HPDE6-E6E7 (cell line): ENCODE data around the gene CALCOCO1.
"Not testable (repeated sequence)": the region's sequence is repeated elsewhere in the genome, so short reads cannot be mapped to it uniquely, and the experiment has no call there.

ENCODE experiments used
- DNase-seq: peaks from one replicate; pipeline ENCODE4 v3.0.0; 2011; ENCODE audit warnings: missing footprints; ENCODE audit errors: extremely low spot score

CALCOCO1 gene, protein sequence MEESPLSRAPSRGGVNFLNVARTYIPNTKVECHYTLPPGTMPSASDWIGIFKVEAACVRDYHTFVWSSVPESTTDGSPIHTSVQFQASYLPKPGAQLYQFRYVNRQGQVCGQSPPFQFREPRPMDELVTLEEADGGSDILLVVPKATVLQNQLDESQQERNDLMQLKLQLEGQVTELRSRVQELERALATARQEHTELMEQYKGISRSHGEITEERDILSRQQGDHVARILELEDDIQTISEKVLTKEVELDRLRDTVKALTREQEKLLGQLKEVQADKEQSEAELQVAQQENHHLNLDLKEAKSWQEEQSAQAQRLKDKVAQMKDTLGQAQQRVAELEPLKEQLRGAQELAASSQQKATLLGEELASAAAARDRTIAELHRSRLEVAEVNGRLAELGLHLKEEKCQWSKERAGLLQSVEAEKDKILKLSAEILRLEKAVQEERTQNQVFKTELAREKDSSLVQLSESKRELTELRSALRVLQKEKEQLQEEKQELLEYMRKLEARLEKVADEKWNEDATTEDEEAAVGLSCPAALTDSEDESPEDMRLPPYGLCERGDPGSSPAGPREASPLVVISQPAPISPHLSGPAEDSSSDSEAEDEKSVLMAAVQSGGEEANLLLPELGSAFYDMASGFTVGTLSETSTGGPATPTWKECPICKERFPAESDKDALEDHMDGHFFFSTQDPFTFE

DNA sequence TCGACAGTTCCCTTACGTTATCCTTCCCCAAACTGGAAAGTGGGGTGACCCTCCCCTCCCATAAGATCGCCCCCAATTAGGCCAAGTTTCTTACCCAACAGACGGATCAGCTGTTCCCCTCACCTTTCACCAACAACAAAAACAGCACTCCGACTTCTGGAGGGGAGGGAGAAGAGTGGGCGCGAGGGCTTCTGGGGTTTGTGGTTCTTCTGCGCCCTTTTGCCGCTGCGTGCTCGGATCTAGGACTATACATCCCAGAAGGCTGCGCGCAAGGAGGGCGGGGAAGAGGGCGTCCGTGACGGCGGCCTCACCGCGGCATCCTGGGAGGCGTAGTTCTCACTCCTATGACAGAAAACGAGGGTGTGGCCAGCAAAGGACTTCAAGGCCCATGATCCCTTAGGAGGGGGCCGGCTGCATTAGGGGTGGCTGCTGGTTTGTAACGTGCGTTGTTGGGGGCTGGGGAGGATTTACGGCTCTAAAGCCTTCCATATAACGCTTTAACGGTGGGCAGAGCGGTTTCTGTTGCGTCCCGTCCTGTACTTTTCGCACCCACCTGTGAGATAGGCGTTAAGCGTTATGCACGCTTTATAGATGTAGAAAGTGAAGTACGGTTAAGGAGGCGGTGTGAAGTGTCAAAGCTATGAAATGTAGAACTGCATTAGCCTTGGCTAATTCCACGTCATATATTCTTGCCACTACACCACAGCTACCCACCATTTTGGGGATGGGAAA, at the start of gene CALCOCO1:
TSS of gene CALCOCO1 (minus strand) at position 143 of the 732 bp plus-strand sequence. CDS start 2,210 bp downstream, outside the sequence.
- DNase-seq = peak; percentile 100

DNA sequence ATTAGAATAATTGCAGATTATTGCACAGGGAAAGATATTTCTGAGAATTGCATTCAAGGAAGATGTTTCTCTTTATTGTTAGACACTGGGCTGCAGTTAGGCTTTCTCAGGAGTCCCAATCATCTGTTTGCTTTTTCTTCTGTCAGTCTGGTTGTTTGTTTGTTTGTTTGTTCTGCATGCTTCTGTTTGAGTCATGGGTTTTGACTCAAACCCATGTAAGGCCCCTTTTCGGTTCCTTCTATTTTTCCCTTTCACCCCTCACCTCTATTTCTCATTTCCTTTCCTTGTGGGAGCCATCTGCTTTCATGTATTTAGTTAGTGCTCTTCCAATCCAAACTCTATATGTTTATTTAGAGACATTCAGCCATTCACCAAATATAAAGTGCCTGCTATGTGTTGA, 49.6 kb upstream of the CALCOCO1 start:
- no peak for DNase-seq

DNA sequence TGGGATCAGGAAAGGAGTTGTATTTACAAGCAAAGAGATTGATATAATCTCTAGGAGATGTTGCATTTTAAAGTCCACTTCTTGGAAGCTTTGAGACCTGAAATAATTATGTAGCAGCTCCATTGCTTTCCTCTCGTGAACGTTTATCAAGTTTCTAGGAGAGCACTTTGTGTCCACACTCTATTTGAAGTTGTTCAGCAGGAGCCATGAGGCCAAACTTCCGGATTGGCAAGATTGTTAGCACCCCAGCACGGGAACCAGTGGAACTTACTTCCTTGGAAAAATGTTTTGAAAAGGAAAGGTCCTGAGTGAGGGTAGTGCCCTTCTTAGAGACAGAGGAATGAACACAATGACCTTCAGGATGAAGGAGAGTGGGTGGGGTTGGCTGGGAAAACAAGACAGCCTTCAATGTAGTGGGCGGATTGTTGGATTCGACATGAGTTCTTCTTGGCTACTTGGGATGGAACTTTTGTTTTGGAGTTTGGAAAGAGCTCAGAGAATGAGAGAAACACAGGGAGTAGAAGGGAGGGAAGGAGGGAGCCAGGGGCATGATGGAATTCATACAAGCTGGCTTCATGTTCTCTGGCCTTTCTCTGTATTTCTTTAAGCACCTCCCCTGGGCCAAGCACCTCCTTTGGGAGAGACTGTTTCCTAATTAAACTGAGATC, 48.4 kb upstream of the CALCOCO1 start:
- DNase-seq = no peak

DNA sequence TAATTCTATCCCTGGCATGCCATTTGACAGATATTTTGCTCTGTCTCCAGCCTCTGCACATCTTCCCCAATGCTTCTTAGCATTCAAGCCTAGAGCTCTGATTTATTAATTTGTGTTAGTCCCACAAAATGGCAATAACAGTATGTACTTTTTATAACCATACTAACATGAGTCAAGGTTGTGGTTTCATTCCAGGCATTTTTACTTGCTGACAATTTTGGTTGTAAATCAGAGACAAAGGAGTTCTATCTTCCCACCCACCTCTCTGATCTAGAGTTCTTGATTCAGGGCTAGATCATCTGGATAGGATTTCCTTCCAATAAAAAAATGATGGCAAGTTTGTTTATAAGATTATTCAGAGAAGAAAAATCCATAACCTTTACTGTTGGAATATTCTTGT, 43.0 kb upstream of the CALCOCO1 start:
- DNase-seq = peak; percentile 28

DNA sequence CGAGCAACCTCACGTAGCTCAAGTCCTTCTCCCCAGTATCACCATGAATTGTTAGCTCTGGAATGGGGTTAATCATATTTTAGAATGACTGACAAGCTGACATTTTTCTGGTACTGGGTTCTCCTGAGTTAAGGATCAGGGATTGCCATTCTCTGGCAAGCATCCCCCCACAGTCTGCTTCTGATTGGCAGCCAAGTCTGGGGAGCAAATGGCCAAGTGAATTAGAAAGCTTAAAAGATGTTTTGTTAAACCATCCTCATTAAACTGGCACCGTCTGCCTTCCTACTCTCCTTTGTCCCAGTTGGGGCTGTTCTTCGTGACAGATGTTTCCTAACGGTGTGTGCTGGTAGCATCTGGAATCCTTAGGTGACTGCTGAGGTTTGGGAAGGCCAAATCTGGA, 41.7 kb upstream of the CALCOCO1 start:
- no peak for DNase-seq

DNA sequence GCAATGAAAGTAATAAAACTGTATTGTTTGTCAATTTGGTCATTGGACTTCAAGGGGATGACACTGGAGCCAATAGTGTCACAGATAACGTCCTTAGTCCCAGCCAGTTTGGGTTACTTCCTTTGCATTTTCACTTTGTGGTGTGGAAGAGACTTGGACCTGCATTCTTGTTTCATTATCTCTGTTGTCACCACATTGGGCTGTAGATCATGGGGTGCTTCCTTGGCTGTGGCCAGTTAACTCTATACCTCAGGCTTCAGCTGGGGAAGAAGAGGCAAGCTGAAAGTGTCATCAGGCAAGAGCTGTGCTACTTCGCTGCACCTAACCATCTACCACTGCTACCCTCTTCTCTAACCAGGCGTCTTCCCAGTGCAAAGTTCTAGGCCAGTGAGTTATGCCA, 39.6 kb upstream of the CALCOCO1 start:
- no peak for DNase-seq

DNA sequence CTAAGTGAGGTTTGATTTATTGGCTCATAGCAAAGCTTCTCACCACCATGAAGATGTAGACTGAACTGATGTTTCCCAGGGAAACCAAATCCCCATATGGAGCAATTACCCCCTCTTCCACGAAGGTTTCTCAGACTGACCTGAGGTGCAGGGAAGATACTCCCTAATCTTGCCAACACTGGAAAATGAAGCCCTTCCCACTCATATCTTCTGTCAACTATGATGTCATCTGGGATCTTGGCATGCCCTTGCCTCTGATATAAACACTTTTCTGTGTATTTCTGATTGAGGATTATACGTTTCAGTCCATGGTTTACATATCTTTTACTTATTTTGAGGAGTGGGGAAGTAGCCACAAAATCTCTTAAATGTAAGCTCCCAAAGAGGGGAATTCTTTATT, 38.6 kb upstream of the CALCOCO1 start:
- no peak for DNase-seq

DNA sequence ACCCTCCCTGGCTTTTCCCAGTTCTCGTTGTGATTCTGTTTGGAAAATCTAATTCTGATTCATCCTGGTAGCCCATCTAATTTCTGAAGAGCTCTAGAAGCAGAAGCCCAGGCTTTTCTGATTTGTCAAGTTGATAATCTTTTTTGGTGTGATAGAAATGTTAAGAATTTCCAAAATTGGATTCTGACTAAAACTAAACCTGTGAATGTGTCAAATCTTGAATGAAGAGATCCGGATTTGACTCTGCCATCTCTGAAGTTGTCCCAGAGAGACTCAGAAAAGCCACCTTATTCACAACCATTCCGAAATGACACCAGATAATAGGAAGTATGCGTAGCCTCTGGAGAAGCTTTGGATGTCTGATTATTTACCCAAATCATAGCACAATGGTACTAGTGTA, 37.4 kb upstream of the CALCOCO1 start:
- DNase-seq = no peak

DNA sequence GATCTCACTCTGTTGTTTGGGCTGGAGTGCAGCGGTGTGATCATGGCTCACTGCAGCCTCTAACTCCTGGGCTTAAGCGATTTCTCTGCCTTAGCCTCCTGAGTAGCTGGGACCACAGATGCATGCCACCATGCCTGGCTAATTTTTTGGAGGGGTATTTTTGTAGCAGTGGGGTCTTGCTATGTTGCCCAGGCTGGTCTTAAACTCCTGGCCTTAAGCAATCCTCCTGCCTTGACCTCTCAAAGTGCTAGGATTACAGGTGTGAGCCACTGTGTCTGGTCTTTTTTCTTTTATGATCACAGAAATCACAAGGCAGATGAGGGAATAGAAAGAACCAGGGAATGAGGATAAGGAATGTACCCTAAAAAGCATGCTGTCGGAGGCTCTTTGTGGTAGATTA, 35.5 kb upstream of the CALCOCO1 start:
- not testable (repeated sequence) for DNase-seq

DNA sequence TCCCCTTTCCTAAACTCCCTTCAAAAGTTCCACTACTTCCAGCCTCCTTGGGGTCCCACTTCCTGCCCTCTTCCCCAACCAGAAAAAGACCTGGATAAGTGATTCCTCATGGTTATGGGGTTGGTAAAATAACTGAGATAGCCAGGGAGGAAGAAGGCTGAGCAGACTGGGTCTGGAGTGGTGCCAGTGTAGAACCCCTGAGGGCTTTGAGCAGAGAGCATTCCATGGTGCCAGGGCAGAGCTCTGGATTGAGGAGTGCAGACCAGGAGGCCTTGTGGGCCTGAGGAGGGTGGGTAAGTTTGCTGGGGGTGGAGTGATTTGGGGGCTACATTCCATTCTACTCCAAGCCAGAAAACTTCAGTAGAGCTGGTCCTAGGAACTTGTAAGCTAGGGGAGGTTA, 34.1 kb upstream of the CALCOCO1 start:
- no peak for DNase-seq

DNA sequence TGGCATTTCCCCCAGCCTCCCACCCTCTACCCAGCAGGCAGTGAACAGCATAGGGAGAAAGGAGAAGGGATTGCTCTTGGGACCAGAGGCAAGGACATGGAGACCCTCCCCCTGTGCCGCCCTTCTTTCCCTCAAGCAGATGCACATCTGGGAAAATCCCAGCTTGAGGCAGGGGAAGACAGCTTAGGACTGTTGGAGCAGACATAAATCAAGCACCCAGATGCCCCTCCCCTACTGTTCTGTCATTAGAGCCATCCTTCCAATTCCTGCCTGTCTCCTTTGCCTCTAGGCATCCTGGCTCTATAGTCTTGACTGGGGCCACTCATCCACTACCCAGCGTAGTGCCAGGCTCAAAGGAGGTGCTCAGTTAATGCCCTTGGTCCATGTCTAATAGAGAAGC, 32.0 kb upstream of the CALCOCO1 start:
- no peak for DNase-seq

DNA sequence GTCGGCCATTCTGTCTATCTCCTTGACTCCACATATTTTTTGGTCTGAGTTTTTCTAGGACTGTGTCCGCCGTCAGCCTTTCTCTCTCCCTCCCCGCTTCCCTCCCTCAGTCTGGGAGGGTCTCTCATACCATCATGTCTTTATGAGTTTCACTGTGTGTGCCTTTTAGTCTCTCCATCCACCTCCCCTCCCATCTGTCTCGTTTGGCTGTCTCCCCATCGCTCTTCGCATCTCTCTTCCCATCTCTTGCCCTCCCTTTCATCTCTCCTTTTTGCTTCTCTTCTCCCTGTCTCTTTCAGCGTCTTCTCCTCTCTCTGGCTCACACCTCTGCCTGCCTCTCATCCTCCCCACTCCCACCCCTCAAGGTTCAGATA, 31.5 kb upstream of the CALCOCO1 start:
- no peak for DNase-seq

DNA sequence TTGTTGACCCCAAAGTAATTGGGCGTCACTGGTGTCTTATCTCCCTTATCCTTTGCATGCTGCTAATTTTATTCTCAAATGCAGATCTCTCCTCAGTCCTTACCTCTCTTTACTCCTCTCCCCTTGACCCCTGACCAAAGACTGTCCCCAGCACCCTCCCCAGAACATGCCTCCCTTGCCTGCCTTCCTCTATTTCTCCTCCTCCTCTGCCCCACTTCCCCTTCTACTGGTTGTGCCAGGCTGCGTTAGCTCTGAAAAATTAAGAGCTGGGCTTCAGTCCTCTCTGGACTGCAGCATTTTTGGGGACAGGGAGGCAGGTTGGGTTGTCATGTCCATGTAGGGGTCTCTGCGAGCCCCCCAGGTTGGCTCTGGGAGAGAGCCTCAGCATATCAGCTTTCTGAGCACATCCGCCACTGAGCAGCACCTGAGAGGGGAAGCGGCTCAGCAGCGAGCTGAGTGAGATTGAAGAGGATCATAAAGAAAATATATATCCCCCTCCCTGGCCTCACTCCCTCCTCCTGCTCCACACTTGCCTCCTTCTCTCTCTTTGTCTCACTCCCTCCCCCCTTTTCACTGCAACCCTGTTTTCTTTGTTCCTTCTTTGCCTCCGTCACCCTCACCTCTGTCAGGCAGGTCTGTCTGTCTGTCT, 31.0 kb upstream of the CALCOCO1 start:
- DNase-seq = no peak

DNA sequence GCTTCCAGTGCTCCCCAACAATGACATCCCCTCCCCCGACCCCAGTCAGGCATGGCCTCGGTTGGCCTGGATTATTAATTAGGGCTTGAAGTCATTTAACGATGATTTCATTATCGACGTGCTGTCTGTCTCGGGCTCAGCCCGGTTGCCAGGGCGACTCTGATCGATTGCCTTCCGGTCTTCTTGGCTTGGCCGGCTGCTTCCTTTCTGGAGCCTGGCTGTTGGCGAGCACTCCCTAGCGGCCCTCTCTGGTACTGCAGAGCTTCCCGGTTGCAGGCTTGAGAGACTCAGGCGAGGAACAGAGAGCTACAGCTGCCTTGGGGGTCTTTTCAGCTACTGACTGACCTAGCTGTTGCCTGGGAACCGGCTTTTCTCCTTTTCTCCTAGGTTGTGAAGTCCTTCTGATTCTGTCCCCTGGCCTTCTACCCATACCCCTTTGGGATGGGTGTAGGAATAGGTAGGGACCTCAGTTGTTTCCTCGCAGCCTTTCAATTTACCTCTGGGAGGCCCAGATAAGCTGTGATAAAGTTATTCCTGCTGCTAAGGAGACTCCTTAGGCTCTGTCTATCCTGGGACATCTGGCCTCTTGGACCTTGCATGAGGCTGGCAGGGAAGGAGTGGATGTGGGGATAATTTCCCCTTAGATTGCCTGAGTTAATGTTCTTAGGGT, 30.0 kb upstream of the CALCOCO1 start:
- DNase-seq = peak; percentile 28

DNA sequence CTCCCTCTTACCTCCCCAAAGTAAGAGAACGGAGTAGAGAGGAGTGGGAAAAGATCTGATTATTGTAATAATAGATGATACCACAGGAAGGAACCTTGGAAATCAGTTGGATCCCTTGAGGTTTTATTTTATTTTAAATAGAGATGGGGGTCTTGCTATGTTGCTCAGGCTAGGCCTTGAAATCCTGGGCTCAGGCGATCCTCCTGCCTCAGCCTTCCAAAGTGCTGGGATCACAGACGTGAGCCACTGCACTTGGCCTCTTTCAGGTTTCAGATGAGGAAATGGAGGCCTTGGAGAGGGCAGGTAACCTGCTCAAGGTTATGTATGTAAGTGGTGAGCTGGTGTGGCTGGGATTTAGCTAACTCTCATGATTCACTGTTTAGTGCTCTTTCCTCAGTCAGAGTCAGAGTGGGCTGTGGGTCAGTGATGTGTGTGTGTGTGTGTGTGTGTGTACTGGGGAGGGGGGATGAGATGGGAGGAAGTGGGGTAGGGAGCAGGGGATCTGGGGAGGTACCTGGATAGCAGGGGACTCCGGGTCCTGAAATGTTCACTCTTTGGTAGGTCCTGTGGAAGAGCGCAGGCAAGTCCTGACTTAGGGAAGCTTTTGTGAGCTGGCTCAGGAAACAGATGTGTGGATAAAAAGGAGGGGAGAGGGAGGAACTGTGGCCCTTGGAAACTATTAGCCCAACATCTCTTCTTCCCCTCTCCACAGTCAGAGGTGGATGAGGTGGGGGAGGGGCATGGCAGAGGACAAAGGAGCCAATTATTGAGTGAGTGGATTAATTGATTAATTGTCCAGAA, 29.2 kb upstream of the CALCOCO1 start:
- DNase-seq = no peak

DNA sequence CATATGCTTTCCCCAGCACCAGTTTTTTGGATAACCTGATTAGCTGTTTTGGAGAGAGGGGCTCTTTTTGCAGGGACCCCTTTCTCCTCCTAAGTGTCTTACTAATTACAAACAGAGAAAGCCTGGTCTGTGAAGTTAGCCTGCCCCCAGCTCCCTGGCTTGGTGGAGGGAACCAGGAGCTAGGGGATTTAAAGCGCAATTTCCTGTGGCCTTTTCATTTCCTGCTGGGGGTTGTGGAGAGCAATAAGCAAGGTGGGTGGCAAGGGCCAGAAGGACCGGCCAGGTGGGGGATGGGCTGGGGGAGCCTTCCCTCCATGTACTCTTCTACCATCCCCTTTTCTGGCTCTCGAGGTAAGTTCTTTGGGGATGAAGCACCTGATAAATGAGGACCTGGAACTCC, 28.6 kb upstream of the CALCOCO1 start:
- DNase-seq = no peak

DNA sequence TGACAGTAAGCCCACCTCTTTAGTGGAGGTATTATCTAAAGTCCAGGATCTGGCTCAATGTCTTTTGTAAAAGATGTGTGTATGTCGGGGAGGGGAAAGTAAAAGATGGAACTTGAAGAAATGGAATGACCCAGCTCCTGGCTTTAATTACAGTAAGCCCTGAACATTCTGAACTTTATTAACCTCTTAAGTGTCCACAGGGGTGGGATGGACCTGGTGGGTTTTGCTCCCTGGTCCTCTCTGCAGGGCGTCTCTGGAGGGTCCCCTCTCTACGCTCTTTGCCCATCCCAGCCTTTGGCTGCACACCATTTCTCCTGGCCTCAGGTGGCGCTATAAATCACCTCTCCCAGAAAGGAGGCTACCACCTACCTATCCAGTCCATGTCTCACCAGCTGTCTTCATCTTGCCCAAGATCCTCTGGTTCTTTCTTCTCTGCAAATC, 28.2 kb upstream of the CALCOCO1 start:
- no peak for DNase-seq

DNA sequence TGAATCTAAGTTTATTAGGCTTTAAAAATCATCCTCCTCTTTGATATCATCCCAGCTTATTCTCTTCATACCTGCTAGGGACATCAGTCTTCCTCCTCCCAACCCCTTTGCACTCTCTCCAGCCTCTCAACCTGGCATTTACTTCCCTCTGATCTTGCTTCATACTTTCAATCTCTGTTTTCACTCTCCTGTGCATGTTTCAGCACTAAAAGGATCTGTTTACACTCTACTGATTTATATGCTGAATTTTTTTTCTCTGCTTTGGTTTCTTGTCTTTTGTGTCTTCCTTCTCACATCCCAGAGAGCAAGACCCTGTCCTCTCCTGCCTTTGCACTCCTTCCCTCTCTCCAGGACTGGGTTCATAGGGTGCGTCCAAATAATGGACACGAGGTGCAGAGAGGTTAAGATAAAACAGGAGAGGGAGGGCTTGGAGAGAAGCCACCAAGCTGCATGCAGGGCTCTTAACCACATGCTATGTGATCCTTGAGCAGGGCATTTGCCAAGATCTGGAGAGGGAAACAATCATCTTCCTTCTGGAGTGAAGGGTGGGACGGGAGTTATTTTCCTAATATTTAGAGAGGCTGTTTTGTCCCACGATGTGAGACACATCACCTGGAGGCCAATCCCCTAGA, 27.5 kb upstream of the CALCOCO1 start:
- DNase-seq = no peak

DNA sequence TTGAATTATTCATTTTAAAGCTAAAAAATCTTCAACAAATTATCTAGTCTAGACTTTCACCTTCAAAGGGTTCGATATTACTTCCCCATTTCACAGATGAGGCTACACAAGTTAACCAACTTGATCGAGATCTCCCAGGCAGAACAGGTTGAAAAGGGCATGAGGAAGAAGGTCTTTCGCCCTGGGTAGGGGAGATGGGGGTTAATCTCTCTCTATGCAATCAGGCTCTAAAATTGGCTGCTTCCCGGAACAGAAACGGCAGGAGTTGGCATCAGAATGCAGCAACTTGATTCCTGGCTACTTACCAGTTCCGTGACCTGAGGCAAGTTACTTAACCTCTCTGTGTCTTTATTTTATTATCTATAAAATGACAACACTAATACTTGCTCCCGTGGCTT, 26.9 kb upstream of the CALCOCO1 start:
- DNase-seq = no peak

DNA sequence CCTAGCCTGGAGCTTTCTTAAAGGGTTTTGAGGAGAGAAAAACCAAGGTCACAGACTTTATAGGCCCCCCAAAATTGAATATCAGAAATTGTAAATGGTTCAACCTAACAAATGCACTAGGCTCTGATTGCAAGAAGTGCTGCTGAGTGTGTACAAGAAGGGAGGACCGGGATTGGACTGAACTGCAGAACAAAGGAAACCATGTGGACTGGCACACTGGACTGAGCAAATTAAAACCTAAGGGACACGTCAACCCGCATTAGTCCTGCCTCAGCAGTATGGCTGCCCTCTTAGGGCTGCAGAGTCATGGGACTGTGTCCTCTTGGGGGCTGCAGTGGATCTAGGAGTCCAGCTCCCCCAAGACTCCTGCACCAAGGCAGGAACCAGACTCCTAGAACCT, 25.4 kb upstream of the CALCOCO1 start:
- DNase-seq = no peak
